WTC11 (cell line): Measurements from ENCODE around the gene LRRC8C. TPM values are rescaled to one million over a fixed set of nuclear protein-coding genes. Genes with fewer than 3 reads are reported as not detected.
A peak's percentile ranks its signal among the peaks of the same experiment; 100 is the strongest.

Experiments used
- ATAC-seq: fragments of 200-7000 bp; cut with Tn5 transposase; 2 replicates; pipeline ENCODE4 v1.10.0; 2021; ENCODE audit warnings: mild to moderate bottlenecking, moderate library complexity
- CTCF ChIA-PET: fragments of 300-600 bp; sonication (Branson Sonifier 250); formaldehyde crosslinking; loops from one replicate; lab custom pipeline; 2021; ENCODE audit warnings: antibody characterized with exemption; lab: Charles Lee
- POLR2A ChIA-PET: fragments of 350-600 bp; sonication (Branson Sonifier 250); formaldehyde crosslinking; loops from one replicate; lab custom pipeline; 2021; ENCODE audit warnings: antibody characterized with exemption; lab: Charles Lee
- DNase-seq: peaks from one replicate; pipeline ENCODE4 v3.0.0; 2021; ENCODE audit warnings: low spot score
- H3K27ac Mint-ChIP-seq: 2 replicates; pipeline ENCODE4 v1.8.0; 2021; ENCODE audit warnings: mixed read lengths
- H3K27me3 Mint-ChIP-seq: 2 replicates; pipeline ENCODE4 v1.8.0; 2021; ENCODE audit warnings: low read depth, mild to moderate bottlenecking, moderate library complexity, mixed read lengths
- H3K36me3 Mint-ChIP-seq: 2 replicates; pipeline ENCODE4 v1.8.0; 2021; ENCODE audit warnings: mixed read lengths
- H3K4me1 Mint-ChIP-seq: 2 replicates; pipeline ENCODE4 v1.8.0; 2022; ENCODE audit warnings: mixed read lengths
- H3K4me3 Mint-ChIP-seq: 2 replicates; pipeline ENCODE4 v1.8.0; 2021; ENCODE audit warnings: mild to moderate bottlenecking, moderate library complexity, mixed read lengths
- H3K9me3 Mint-ChIP-seq: 2 replicates; pipeline ENCODE4 v1.8.0; 2021; ENCODE audit warnings: mixed read lengths
- ARID4B ChIP-seq: sonication (generic); formaldehyde crosslinking; IDR thresholded peaks from 2 replicates; pipeline ENCODE4 v1.8.0; 2023; ENCODE audit warnings: missing genetic modification reagents, mild to moderate bottlenecking, borderline replicate concordance
- FOXP4 ChIP-seq: sonication (generic); formaldehyde crosslinking; IDR thresholded peaks from 2 replicates; pipeline ENCODE4 v1.8.0; 2022; ENCODE audit warnings: mild to moderate bottlenecking, missing genetic modification reagents
- HMGA2 ChIP-seq: fragments of 250-450 bp; sonication (Bioruptor Pico); IDR thresholded peaks from 2 replicates; pipeline ENCODE4 v1.4.0; 2021; ENCODE audit warnings: mild to moderate bottlenecking, moderate library complexity
- MLX ChIP-seq: sonication (generic); formaldehyde crosslinking; IDR thresholded peaks from 2 replicates; pipeline ENCODE4 v1.8.1; 2023; ENCODE audit warnings: mild to moderate bottlenecking, missing genetic modification reagents, moderate library complexity
- NFYB ChIP-seq: sonication (generic); formaldehyde crosslinking; conservative IDR thresholded peaks from 2 replicates; pipeline ENCODE4 v1.8.0; 2022; ENCODE audit warnings: low read depth, missing genetic modification reagents
- PRDM15 ChIP-seq: sonication (generic); formaldehyde crosslinking; IDR thresholded peaks from 2 replicates; pipeline ENCODE4 v1.8.0; 2022; ENCODE audit warnings: missing genetic modification reagents
- RELA ChIP-seq: sonication (generic); formaldehyde crosslinking; IDR thresholded peaks from 2 replicates; pipeline ENCODE4 v1.8.1; 2022; ENCODE audit warnings: missing genetic modification reagents, mild to moderate bottlenecking, borderline replicate concordance
- RORB ChIP-seq: fragments of 250-450 bp; sonication (Bioruptor Pico); IDR thresholded peaks from 2 replicates; pipeline ENCODE4 v1.9.0; 2021; ENCODE audit warnings: mild to moderate bottlenecking
- TEAD4 ChIP-seq: sonication (generic); formaldehyde crosslinking; IDR thresholded peaks from 2 replicates; pipeline ENCODE4 v1.8.0; 2022; ENCODE audit warnings: mild to moderate bottlenecking, missing genetic modification reagents
- ZBTB21 ChIP-seq: sonication (generic); formaldehyde crosslinking; IDR thresholded peaks from 2 replicates; pipeline ENCODE4 v1.8.1; 2023; ENCODE audit warnings: mild to moderate bottlenecking, missing genetic modification reagents, borderline replicate concordance
- ZNF138 ChIP-seq: sonication (generic); formaldehyde crosslinking; conservative IDR thresholded peaks from 2 replicates; pipeline ENCODE4 v1.8.1; 2022; ENCODE audit warnings: mild to moderate bottlenecking, moderate library complexity, missing genetic modification reagents
- ZNF219 ChIP-seq: sonication (generic); formaldehyde crosslinking; IDR thresholded peaks from 2 replicates; pipeline ENCODE4 v1.8.0; 2023; ENCODE audit warnings: missing genetic modification reagents, mild to moderate bottlenecking, borderline replicate concordance
- total RNA-seq: library from RNA; stranded (reverse); gene quantifications from 3 replicates; pipeline ENCODE4 v1.2.3, GENCODE V29; 2021
- TF ChIP-seq, protein P1 (sequence below): sonication (generic); formaldehyde crosslinking; conservative IDR thresholded peaks from 2 replicates; pipeline ENCODE4 v1.8.1; 2022; ENCODE audit warnings: mild to moderate bottlenecking, missing genetic modification reagents
- TF ChIP-seq, protein P2 (sequence below): sonication (generic); formaldehyde crosslinking; IDR thresholded peaks from 2 replicates; pipeline ENCODE4 v1.8.1; 2022; ENCODE audit warnings: low read depth, missing genetic modification reagents, borderline replicate concordance

LRRC8C gene
- total RNA-seq, 1 experiment from 2014 or later, result 1.8 TPM

- Mint-ChIP-seq H3K36me3 (no peaks in the 10 kb centered on the region), H3K27me3 (peaks cover 3% of the 10 kb centered on the region; the same call in 1 of the 2 replicates), H3K4me1 (peaks cover 28% of the 10 kb centered on the region), H3K4me3 (no peak overlapping the region), H3K27ac (no peak overlapping the region), H3K9me3 (no peaks in the 10 kb centered on the region)
- ChIA-PET CTCF (interaction anchor here (0.6 to 1.1 kb wide), 2 partner anchors 8 to 104 kb away, joined by 3 read pairs; no protein-coding TSS in a partner anchor), POLR2A (interaction anchor here (0.6 to 0.7 kb wide), 2 partner anchors 10 to 183 kb away, joined by 3 read pairs; no protein-coding TSS in a partner anchor)
- no peak for ATAC-seq
- DNase-seq, result no peak
- no peak for TF ChIP-seq ZNF219 (CRISPR knock-in tag)
- TF ChIP-seq, protein P1, sequence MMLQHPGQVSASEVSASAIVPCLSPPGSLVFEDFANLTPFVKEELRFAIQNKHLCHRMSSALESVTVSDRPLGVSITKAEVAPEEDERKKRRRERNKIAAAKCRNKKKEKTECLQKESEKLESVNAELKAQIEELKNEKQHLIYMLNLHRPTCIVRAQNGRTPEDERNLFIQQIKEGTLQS (CRISPR knock-in tag), result no peak
- no peak for TF ChIP-seq TEAD4 (CRISPR knock-in tag)
- TF ChIP-seq ARID4B, result no peak
- TF ChIP-seq, protein P2, sequence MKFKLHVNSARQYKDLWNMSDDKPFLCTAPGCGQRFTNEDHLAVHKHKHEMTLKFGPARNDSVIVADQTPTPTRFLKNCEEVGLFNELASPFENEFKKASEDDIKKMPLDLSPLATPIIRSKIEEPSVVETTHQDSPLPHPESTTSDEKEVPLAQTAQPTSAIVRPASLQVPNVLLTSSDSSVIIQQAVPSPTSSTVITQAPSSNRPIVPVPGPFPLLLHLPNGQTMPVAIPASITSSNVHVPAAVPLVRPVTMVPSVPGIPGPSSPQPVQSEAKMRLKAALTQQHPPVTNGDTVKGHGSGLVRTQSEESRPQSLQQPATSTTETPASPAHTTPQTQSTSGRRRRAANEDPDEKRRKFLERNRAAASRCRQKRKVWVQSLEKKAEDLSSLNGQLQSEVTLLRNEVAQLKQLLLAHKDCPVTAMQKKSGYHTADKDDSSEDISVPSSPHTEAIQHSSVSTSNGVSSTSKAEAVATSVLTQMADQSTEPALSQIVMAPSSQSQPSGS (CRISPR knock-in tag), result no peak
- TF ChIP-seq MLX (CRISPR knock-in tag), result no peak
- no peak for TF ChIP-seq NFYB (CRISPR knock-in tag)
- no peak for TF ChIP-seq RELA (CRISPR knock-in tag)
- no peak for TF ChIP-seq HMGA2
Observed at GRCh38 chr1:89755591-89755990, 122.7 kb downstream of the LRRC8C start.

DNA sequence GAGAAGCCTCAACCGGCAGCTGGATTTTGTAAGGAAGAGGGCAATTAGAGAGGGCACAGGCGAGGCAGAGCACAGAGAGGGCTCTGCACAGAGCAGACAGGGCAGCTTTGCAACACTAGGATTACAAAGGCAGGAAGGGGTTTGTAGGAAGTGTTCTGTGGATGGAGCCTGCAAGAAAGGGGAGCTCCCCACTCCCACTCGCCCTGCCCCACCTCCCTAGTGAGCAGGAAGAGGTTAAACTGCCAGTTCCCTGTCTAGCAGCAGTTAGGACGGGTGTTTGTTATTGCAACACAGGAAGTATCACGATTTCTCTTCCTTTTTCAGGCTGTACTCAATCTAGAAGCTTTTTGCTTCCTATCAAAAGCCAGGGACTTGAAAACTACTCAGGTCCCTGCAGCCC, 124.6 kb downstream of the LRRC8C start:
- Mint-ChIP-seq H3K4me3 (no peak overlapping the region), H3K4me1 (peaks cover 32% of the 10 kb centered on the region), H3K27me3 (peaks cover 17% of the 10 kb centered on the region), H3K9me3 (no peaks in the 10 kb centered on the region), H3K27ac (no peak overlapping the region), H3K36me3 (no peaks in the 10 kb centered on the region)
- TF ChIP-seq FOXP4, result no peak
- TF ChIP-seq ZNF138 (CRISPR knock-in tag), result no peak
- no peak for TF ChIP-seq RORB (CRISPR knock-in tag)
- TF ChIP-seq ZBTB21 (CRISPR knock-in tag), result no peak
- CTCF ChIA-PET, result interaction anchor here (1.3 kb wide), 1 partner anchor 125 kb away, joined by 3 read pairs; the partner anchor contains the start of gene LRRC8C
- ATAC-seq (peak; percentile 43; the same call in 1 of the 2 replicates), DNase-seq (no peak)
- POLR2A ChIA-PET, result no interaction called here

DNA sequence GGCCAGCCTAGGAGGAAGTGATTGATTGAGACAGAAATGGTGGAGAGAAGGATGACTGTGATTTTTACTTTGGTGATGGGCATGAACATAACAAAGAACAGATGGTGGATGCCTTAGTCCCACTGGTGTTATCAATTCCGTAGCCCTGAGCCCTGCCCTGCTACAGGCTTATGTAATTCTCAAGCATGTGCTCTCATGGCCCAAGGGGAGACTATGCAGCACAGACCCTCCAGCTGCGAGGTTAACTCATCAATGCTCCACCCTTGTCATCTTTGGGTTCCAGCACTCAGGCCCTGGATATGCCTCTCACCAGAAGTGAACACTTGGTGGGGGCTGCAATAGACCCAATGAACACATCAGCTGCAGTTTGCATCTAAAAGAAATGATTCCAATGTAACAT, 125.2 kb downstream of the LRRC8C start:
- DNase-seq, result no peak
- no peak for ATAC-seq
- no peaks in the 10 kb centered on the region for H3K9me3 Mint-ChIP-seq
- H3K36me3 Mint-ChIP-seq, result no peaks in the 10 kb centered on the region
- ChIA-PET POLR2A (no interaction called here), CTCF (interaction anchor here (1.3 kb wide), 1 partner anchor 125 kb away, joined by 3 read pairs; the partner anchor contains the start of gene LRRC8C)
- H3K27me3 Mint-ChIP-seq, result peaks cover 22% of the 10 kb centered on the region
- H3K4me3 Mint-ChIP-seq, result no peak overlapping the region
- peaks cover 28% of the 10 kb centered on the region for H3K4me1 Mint-ChIP-seq
- no peak overlapping the region for H3K27ac Mint-ChIP-seq
- TF ChIP-seq RELA (CRISPR knock-in tag) (no peak), PRDM15 (no peak)
